ENCODE data around the gene IRF4. TPM values are rescaled to one million over a fixed set of nuclear protein-coding genes. Genes with fewer than 3 reads are reported as not detected.

IRF4 gene
- polyA plus RNA-seq, 1 of the 3 experiments (the other 2 are of a cell fraction): not detected

DNA sequence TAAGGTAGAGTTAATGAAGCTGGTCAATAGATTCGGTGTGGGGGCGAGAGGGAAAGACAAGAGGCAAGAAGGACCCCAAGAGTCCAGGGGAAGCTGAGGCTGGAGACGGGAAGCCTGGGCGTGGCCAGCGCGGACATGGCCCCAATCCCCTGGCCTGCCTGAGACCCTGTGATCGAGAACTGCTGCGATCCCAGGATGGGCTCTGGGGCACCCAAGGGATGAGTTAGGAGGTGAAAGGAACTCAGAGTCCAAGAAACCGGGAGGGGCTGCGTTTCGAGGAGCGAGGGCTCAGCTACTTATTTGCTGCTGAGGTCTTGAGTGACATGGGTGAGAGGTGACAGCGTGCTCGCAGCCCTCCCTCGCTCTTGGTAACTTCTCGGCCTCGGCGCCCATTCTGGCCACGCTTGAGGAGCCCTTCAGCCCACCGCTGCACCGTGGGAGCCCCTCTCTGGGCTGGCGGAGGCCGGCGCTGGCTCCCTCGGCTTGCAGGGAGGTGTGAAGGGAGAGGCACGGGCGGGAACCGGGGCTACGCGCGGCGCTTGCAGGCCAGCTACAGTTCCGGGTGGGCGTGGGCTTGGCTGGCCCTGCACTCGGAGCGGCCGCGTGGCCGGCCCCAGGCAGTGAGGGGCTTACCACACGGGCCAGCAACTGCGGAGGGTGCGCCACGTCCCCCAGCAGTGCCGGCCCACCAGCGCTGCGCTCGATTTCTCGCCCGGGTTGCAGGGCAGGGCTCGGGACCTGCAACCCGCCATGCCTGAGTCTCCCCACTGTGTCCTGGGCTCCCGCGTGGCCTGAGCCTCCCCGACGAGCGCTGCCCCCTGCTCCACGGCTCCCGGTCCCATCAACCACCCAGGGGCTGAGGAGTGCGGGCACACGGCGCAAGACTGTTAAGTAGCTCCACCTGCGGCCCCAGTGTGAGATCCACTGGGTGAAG, 58.2 kb downstream of the IRF4 start:
- CTCF ChIA-PET: no interaction called here

GRCh38 chr6:451336-451735, 59.8 kb downstream of the IRF4 start:
- POLR2A ChIA-PET: no interaction called here
- no peaks in the 10 kb centered on the region for H3F3A ChIP-seq (replicated peaks; ENCODE audit: insufficient read depth)
- H3K79me2 ChIP-seq (ENCODE audit: insufficient read depth): no peaks in the 10 kb centered on the region
- no peak overlapping the region for H3K4me2 ChIP-seq
- CTCF ChIA-PET: interaction anchor here (1.5 kb wide), 1 partner anchor 234 kb away, joined by 4 read pairs; no protein-coding TSS in a partner anchor
- H3K27me3 ChIP-seq (ENCODE audit: insufficient read depth): peaks cover 63% of the 10 kb centered on the region; the same call in 1 of the 2 replicates
- H2AFZ ChIP-seq (ENCODE audit: low read depth): no peak overlapping the region
- TF ChIP-seq TCF12 (IDR thresholded peaks at IDR 0.05) (no peak), IRF3 (IDR thresholded peaks at IDR 0.05; ENCODE audit: low read depth, low read length) (no peak), SMC3 (IDR thresholded peaks at IDR 0.05; ENCODE audit: low read depth, low read length) (no peak), GATA2 (CRISPR knock-in tag; IDR thresholded peaks at IDR 0.05) (no peak), GABPA (IDR thresholded peaks at IDR 0.05; ENCODE audit: low read depth) (no peak), YY1 (IDR thresholded peaks at IDR 0.05; ENCODE audit: low read depth) (no peak), RAD21 (IDR thresholded peaks at IDR 0.05; ENCODE audit: low read length) (no peak), PBX3 (IDR thresholded peaks at IDR 0.05) (no peak), POLR2AphosphoS5 (IDR thresholded peaks at IDR 0.05; ENCODE audit: low read depth, low read length) (no peak)
- TF ChIP-seq, protein P1, sequence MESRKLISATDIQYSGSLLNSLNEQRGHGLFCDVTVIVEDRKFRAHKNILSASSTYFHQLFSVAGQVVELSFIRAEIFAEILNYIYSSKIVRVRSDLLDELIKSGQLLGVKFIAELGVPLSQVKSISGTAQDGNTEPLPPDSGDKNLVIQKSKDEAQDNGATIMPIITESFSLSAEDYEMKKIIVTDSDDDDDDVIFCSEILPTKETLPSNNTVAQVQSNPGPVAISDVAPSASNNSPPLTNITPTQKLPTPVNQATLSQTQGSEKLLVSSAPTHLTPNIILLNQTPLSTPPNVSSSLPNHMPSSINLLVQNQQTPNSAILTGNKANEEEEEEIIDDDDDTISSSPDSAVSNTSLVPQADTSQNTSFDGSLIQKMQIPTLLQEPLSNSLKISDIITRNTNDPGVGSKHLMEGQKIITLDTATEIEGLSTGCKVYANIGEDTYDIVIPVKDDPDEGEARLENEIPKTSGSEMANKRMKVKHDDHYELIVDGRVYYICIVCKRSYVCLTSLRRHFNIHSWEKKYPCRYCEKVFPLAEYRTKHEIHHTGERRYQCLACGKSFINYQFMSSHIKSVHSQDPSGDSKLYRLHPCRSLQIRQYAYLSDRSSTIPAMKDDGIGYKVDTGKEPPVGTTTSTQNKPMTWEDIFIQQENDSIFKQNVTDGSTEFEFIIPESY (IDR thresholded peaks at IDR 0.05; ENCODE audit: borderline replicate concordance, low read depth): no peak
- WGBS (ENCODE audit: low lambda C conversion rate): 60% methylated on average over 8 of the region's 12 CpGs
- H3K9me2 ChIP-seq: no peaks in the 10 kb centered on the region; the same call in 1 of the 2 replicates
- no peak for DNase-seq
- no peaks in the 10 kb centered on the region for H3K36me3 ChIP-seq (replicated peaks in 1 of 2; ENCODE audit: control insufficient read depth in 1 of 2, insufficient read depth in 2 of 2, low read length in 1 of 2)
- H3K9me3 ChIP-seq: no peaks in the 10 kb centered on the region
- no peaks in the 10 kb centered on the region for H4K20me1 ChIP-seq (ENCODE audit: insufficient read depth)
- no peak overlapping the region for H3K27ac ChIP-seq (ENCODE audit: low read depth in 2 of 2, low read length in 1 of 2)
- H3K4me3 ChIP-seq (ENCODE audit: low read depth in 2 of 2, low read length in 1 of 2): no peak overlapping the region
- no peaks in the 10 kb centered on the region; a peak in 1 of 4 replicates for H3K4me1 ChIP-seq (ENCODE audit: control insufficient read depth in 1 of 2, insufficient read depth in 2 of 2, low read depth in 1 of 2, low read length in 1 of 2)
- H3K9ac ChIP-seq: no peak overlapping the region

More for the DNA sequence above, 58.2 kb downstream of the IRF4 start:
- H3K36me3 ChIP-seq (replicated peaks in 1 of 2; ENCODE audit: control insufficient read depth in 1 of 2, insufficient read depth in 2 of 2, low read length in 1 of 2): no peaks in the 10 kb centered on the region
- no peaks in the 10 kb centered on the region; the same call in 1 of the 2 replicates for H3K9me2 ChIP-seq
- no peak overlapping the region for H3K4me3 ChIP-seq (ENCODE audit: low read depth in 2 of 2, low read length in 1 of 2)
- H3F3A ChIP-seq (replicated peaks; ENCODE audit: insufficient read depth): no peaks in the 10 kb centered on the region
- no peak overlapping the region for H3K4me2 ChIP-seq
- no peaks in the 10 kb centered on the region for H3K79me2 ChIP-seq (ENCODE audit: insufficient read depth)
- no peak for DNase-seq
- H3K27ac ChIP-seq (ENCODE audit: low read depth in 2 of 2, low read length in 1 of 2): no peak overlapping the region
- no peaks in the 10 kb centered on the region; a peak in 1 of 4 replicates for H3K4me1 ChIP-seq (ENCODE audit: control insufficient read depth in 1 of 2, insufficient read depth in 2 of 2, low read depth in 1 of 2, low read length in 1 of 2)
- WGBS (ENCODE audit: low lambda C conversion rate): 53% methylated on average over 18 of the region's 62 CpGs
- H4K20me1 ChIP-seq (ENCODE audit: insufficient read depth): no peaks in the 10 kb centered on the region
- H2AFZ ChIP-seq (ENCODE audit: low read depth): no peak overlapping the region
- POLR2A ChIA-PET: no interaction called here
- no peaks in the 10 kb centered on the region for H3K9me3 ChIP-seq
- H3K9ac ChIP-seq: no peak overlapping the region
- H3K27me3 ChIP-seq (ENCODE audit: insufficient read depth): peaks cover 60% of the 10 kb centered on the region; the same call in 1 of the 2 replicates
- no peak for TF ChIP-seq SMC3 (IDR thresholded peaks at IDR 0.05; ENCODE audit: low read depth, low read length)
- TF ChIP-seq EP300 (IDR thresholded peaks at IDR 0.05; ENCODE audit: borderline replicate concordance in 1 of 2, low read depth in 1 of 2, low read length in 1 of 2): no peak
- TF ChIP-seq MXI1 (IDR thresholded peaks at IDR 0.05; ENCODE audit: low read depth, low read length): no peak

Measured in SK-N-SH (cell line).